Activated naive CD4-positive, alpha-beta T cell treated with anti-CD3 and anti-CD28 coated beads, Interleukin-2, amount 50 U/mL, for 72 hours (primary cell): ENCODE results near the gene DPH2. TPM values are rescaled to one million over a fixed set of nuclear protein-coding genes. Genes with fewer than 3 reads are reported as not detected.

Source experiments
- ATAC-seq, 2 donors: fragments of 150-1000 bp; cut with Tn5 transposase; 2 replicates each; pipeline ENCODE4 v1.10.0; 2021; ENCODE audit warnings: mild to moderate bottlenecking in 2 of 2, moderate library complexity in 2 of 2
- DNase-seq, 2 donors: peaks; one replicate each; pipeline ENCODE4 v3.0.0; 2021 to 2022; ENCODE audit warnings: low spot score in 2 of 2
- H3K27ac Mint-ChIP-seq, 2 donors: one replicate each; pipeline ENCODE4 v1.8.0; 2022; ENCODE audit warnings: mild to moderate bottlenecking in 2 of 2, mixed read lengths in 2 of 2
- H3K36me3 Mint-ChIP-seq, 2 donors: one replicate each; pipeline ENCODE4 v1.8.0; 2022; ENCODE audit warnings: mixed read lengths in 2 of 2
- H3K9me3 Mint-ChIP-seq, 2 donors: one replicate each; pipeline ENCODE4 v1.8.0; 2022; ENCODE audit warnings: mixed read lengths in 2 of 2
- total RNA-seq, 2 donors: library from RNA; stranded (reverse); gene quantifications; one replicate each; pipeline ENCODE4 v1.2.3, GENCODE V29; 2022

DPH2 gene
- total RNA-seq, 2 donors from 2014 or later: 30.8 to 31.1 TPM

GRCh38 chr1:43998000-43998378 is 28.2 kb downstream of the DPH2 start:
- DNase-seq: no peak
- ATAC-seq: no peak
- no peaks in the 10 kb centered on the region for H3K9me3 Mint-ChIP-seq
- no peak overlapping the region for H3K27ac Mint-ChIP-seq
- no peaks in the 10 kb centered on the region for H3K36me3 Mint-ChIP-seq

GRCh38 chr1:43999455-43999854 is 29.6 kb downstream of the DPH2 start:
- no peaks in the 10 kb centered on the region for H3K9me3 Mint-ChIP-seq
- H3K36me3 Mint-ChIP-seq: no peaks in the 10 kb centered on the region
- ATAC-seq: no peak
- DNase-seq: no peak
- peak overlapping the region in 1 of 2 donors; percentile 60 for H3K27ac Mint-ChIP-seq

- Mint-ChIP-seq H3K36me3 (no peaks in the 10 kb centered on the region), H3K27ac (no peak overlapping the region), H3K9me3 (no peaks in the 10 kb centered on the region)
- ATAC-seq (no peak), DNase-seq (no peak)
These were observed 30.4 kb downstream of the DPH2 start for GRCh38 chr1:44000122-44000665.

- ATAC-seq: no peak
- DNase-seq: no peak
- Mint-ChIP-seq H3K9me3 (no peaks in the 10 kb centered on the region), H3K27ac (no peak overlapping the region), H3K36me3 (no peaks in the 10 kb centered on the region)
These were observed 32.4 kb downstream of the DPH2 start for GRCh38 chr1:44002165-44002564.

- ATAC-seq (no peak), DNase-seq (no peak)
- no peaks in the 10 kb centered on the region for H3K9me3 Mint-ChIP-seq
- H3K36me3 Mint-ChIP-seq: no peaks in the 10 kb centered on the region
- H3K27ac Mint-ChIP-seq: no peak overlapping the region
These were observed 32.9 kb downstream of the DPH2 start for GRCh38 chr1:44002606-44003157.

- H3K36me3 Mint-ChIP-seq: no peaks in the 10 kb centered on the region
- peak overlapping the region in 1 of 2 donors; percentile 32 for H3K27ac Mint-ChIP-seq
- DNase-seq: no peak
- H3K9me3 Mint-ChIP-seq: no peaks in the 10 kb centered on the region
- no peak for ATAC-seq
These were observed 38.4 kb downstream of the DPH2 start for GRCh38 chr1:44008259-44008658.

- no peaks in the 10 kb centered on the region for H3K36me3 Mint-ChIP-seq
- no peaks in the 10 kb centered on the region for H3K9me3 Mint-ChIP-seq
- no peak for ATAC-seq
- no peak overlapping the region for H3K27ac Mint-ChIP-seq
- no peak for DNase-seq
These were observed 41.2 kb downstream of the DPH2 start for GRCh38 chr1:44010935-44011471.

GRCh38 chr1:44012404-44012803 is 42.6 kb downstream of the DPH2 start:
- H3K9me3 Mint-ChIP-seq: no peaks in the 10 kb centered on the region
- H3K27ac Mint-ChIP-seq: peak overlapping the region in 1 of 2 donors; percentile 48
- no peaks in the 10 kb centered on the region for H3K36me3 Mint-ChIP-seq
- ATAC-seq (no peak), DNase-seq (no peak)

GRCh38 chr1:44012941-44013609 is 43.3 kb downstream of the DPH2 start:
- ATAC-seq: no peak

GRCh38 chr1:44013949-44014348 is 44.1 kb downstream of the DPH2 start:
- DNase-seq (no peak), ATAC-seq (no peak)
- Mint-ChIP-seq H3K27ac (peak overlapping the region in 1 of 2 donors; percentile 76), H3K9me3 (no peaks in the 10 kb centered on the region), H3K36me3 (peaks cover 0 to 5% of the 10 kb centered on the region in 2 donors)

More at GRCh38 chr1:44012941-44013609, 43.3 kb downstream of the DPH2 start:
- peaks cover 0 to 4% of the 10 kb centered on the region in 2 donors for H3K36me3 Mint-ChIP-seq
- H3K9me3 Mint-ChIP-seq: no peaks in the 10 kb centered on the region
- DNase-seq: no peak
- peak overlapping the region in 1 of 2 donors; percentile 76 for H3K27ac Mint-ChIP-seq

GRCh38 chr1:44014365-44015104 is 44.7 kb downstream of the DPH2 start:
- ATAC-seq (no peak), DNase-seq (no peak)
- Mint-ChIP-seq H3K36me3 (peaks cover 0 to 5% of the 10 kb centered on the region in 2 donors), H3K27ac (peak overlapping the region in 1 of 2 donors; percentile 76), H3K9me3 (no peaks in the 10 kb centered on the region)

GRCh38 chr1:44015206-44015605 is 45.4 kb downstream of the DPH2 start:
- Mint-ChIP-seq H3K36me3 (peaks cover 0 to 5% of the 10 kb centered on the region in 2 donors), H3K9me3 (no peaks in the 10 kb centered on the region), H3K27ac (no peak overlapping the region)
- ATAC-seq (no peak), DNase-seq (no peak)

GRCh38 chr1:44016041-44016889 is 46.5 kb downstream of the DPH2 start:
- Mint-ChIP-seq H3K27ac (peak overlapping the region in 1 of 2 donors; percentile 50), H3K36me3 (peaks cover 0 to 5% of the 10 kb centered on the region in 2 donors), H3K9me3 (no peaks in the 10 kb centered on the region)
- ATAC-seq (no peak), DNase-seq (no peak)

GRCh38 chr1:44016890-44017400 is 47.1 kb downstream of the DPH2 start:
- Mint-ChIP-seq H3K27ac (peak overlapping the region in 1 of 2 donors; percentile 50), H3K36me3 (peaks cover 0 to 5% of the 10 kb centered on the region in 2 donors), H3K9me3 (no peaks in the 10 kb centered on the region)
- ATAC-seq (no peak), DNase-seq (no peak)

GRCh38 chr1:44019466-44019948 is 49.7 kb downstream of the DPH2 start:
- no peaks in the 10 kb centered on the region for H3K9me3 Mint-ChIP-seq
- no peak overlapping the region for H3K27ac Mint-ChIP-seq
- H3K36me3 Mint-ChIP-seq: peaks cover 0 to 6% of the 10 kb centered on the region in 2 donors
- DNase-seq (no peak), ATAC-seq (no peak)

- Mint-ChIP-seq H3K27ac (no peak overlapping the region), H3K9me3 (no peaks in the 10 kb centered on the region), H3K36me3 (peaks cover 0 to 13% of the 10 kb centered on the region in 2 donors)
- ATAC-seq: no peak
- DNase-seq: no peak
These were observed 50.7 kb downstream of the DPH2 start for GRCh38 chr1:44020464-44020863.
